Ishikawa (cell line): ENCODE results near the gene P3H4.

Source experiments
- CEBPB ChIP-seq: IDR thresholded peaks from 2 replicates; pipeline ENCODE4 v1.6.1; 2012
- CREB1 ChIP-seq: IDR thresholded peaks from 2 replicates; pipeline ENCODE4 v1.6.1; 2012; ENCODE audit warnings: low read depth
- EGR1 ChIP-seq: IDR thresholded peaks from 2 replicates; pipeline ENCODE4 v1.6.1; 2012
- EP300 ChIP-seq: IDR thresholded peaks from 2 replicates; pipeline ENCODE4 v1.6.1; 2012; ENCODE audit warnings: borderline replicate concordance
- FOXM1 ChIP-seq: IDR thresholded peaks from 2 replicates; pipeline ENCODE4 v1.6.1; 2012; ENCODE audit warnings: low read depth, borderline replicate concordance
- MAX ChIP-seq: IDR thresholded peaks from 2 replicates; pipeline ENCODE4 v1.6.1; 2012
- NFIC ChIP-seq: IDR thresholded peaks from 2 replicates; pipeline ENCODE4 v1.6.1; 2012
- RAD21 ChIP-seq: IDR thresholded peaks from 2 replicates; pipeline ENCODE4 v1.6.1; 2012; ENCODE audit warnings: low read depth
- REST ChIP-seq: IDR thresholded peaks from 2 replicates; pipeline ENCODE4 v1.6.1; 2012; ENCODE audit warnings: low read depth, mild to moderate bottlenecking
- TAF1 ChIP-seq: IDR thresholded peaks from 2 replicates; pipeline ENCODE4 v1.6.1; 2012; ENCODE audit warnings: low read depth, mild to moderate bottlenecking
- TCF12 ChIP-seq: IDR thresholded peaks from 2 replicates; pipeline ENCODE4 v1.6.1; 2012; ENCODE audit warnings: low read depth
- TEAD4 ChIP-seq: IDR thresholded peaks from 2 replicates; pipeline ENCODE4 v1.6.1; 2012
- USF1 ChIP-seq: IDR thresholded peaks from 2 replicates; pipeline ENCODE4 v1.6.1; 2012
- YY1 ChIP-seq: IDR thresholded peaks from 2 replicates; pipeline ENCODE4 v1.6.1; 2012; ENCODE audit warnings: low read depth
- ZBTB7A ChIP-seq: IDR thresholded peaks from 2 replicates; pipeline ENCODE4 v1.6.1; 2012; ENCODE audit warnings: low read depth

Gene P3H4

GRCh38 chr17:41848788-41849187 lies 37.0 kb upstream of the P3H4 start:
- no peak for TF ChIP-seq CEBPB
- no peak for TF ChIP-seq RAD21
- no peak for TF ChIP-seq MAX
- TF ChIP-seq CREB1: no peak
- TF ChIP-seq YY1: no peak
- no peak for TF ChIP-seq USF1
- no peak for TF ChIP-seq REST
- no peak for TF ChIP-seq EP300

GRCh38 chr17:41844971-41845370 lies 33.2 kb upstream of the P3H4 start:
- TF ChIP-seq CREB1: no peak
- no peak for TF ChIP-seq FOXM1
- TF ChIP-seq ZBTB7A: no peak
- TF ChIP-seq RAD21: no peak
- no peak for TF ChIP-seq TEAD4
- no peak for TF ChIP-seq NFIC
- no peak for TF ChIP-seq TAF1
- TF ChIP-seq REST: no peak
- TF ChIP-seq USF1: no peak
- TF ChIP-seq TCF12: no peak
- no peak for TF ChIP-seq CEBPB
- TF ChIP-seq EGR1: no peak
- no peak for TF ChIP-seq EP300
- TF ChIP-seq MAX: no peak
- TF ChIP-seq YY1: no peak

GRCh38 chr17:41837761-41838538 lies 26.2 kb upstream of the P3H4 start, which contains the start of gene KLHL10:
TSS of gene KLHL10 (plus strand) at chr17:41837825. CDS start at chr17:41837933, 108 bp downstream.
- TF ChIP-seq USF1 (no peak), TCF12 (no peak), REST (no peak), FOXM1 (no peak), EGR1 (no peak), RAD21 (no peak), ZBTB7A (no peak), YY1 (no peak), CREB1 (no peak), EP300 (no peak), NFIC (no peak), TAF1 (no peak), TEAD4 (no peak), CEBPB (no peak), MAX (no peak)
